HG02610 (cell line): ENCODE results near the gene PGGHG.

Experiments
- ATAC-seq: cut with Tn5 transposase; IDR thresholded peaks from one replicate; pipeline ENCODE4 v1.9.1; 2021; ENCODE audit warnings: mild to moderate bottlenecking, moderate library complexity; ENCODE audit not compliant: unreplicated experiment

Gene PGGHG

DNA sequence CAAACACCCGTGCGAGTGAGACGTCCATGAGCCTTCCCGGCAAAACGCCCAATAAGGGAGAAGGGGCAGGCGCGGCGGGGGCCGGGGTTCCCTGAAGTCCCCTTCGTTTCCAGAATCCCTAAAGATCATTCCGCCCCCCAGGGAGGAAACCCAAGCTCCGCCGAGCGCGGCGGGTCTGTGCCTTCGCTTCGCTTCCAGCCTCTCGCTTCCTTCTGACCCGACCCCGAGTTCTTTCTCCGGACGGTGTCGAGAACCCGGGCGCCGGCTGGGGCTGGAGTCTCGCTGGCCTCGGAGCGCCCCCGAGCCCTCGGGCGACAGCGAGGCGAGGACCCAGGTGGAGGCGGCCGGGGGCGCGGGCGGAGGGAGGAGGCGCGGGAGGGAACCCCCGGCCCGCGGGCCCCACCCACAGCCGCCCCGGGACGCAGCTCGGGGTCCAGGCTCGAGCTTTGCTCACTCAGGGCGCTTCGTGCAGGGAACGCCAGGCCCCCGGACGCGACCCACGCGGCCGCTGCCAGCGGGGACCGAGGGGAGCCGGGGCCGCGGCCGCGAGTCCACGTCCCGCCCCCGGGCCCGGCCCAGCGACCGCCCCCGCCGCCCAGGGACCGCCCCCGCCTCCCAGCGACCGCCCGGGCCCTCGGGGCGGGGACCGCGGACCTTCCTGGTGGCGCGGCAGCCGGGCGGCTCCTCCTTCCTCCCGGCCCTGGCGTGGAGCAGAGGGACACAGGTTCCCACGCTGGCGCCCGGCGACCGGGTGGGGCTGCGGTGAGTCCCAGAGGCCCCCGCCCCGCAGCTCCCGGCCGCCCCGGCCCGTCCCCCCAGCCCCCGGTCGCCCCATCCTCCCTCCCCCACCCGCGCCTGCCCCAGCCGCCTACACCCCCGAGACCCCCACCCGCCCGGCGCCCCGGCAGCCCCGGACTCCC lies at the start of gene PGGHG:
TSS of gene PGGHG (plus strand) at position 649 of the 920 bp plus-strand sequence. CDS start 691 bp downstream, outside the sequence.
- peak; percentile 36 for ATAC-seq

- ATAC-seq = no peak
These were observed 48.6 kb upstream of the PGGHG start for GRCh38 chr11:240315-240714.

DNA sequence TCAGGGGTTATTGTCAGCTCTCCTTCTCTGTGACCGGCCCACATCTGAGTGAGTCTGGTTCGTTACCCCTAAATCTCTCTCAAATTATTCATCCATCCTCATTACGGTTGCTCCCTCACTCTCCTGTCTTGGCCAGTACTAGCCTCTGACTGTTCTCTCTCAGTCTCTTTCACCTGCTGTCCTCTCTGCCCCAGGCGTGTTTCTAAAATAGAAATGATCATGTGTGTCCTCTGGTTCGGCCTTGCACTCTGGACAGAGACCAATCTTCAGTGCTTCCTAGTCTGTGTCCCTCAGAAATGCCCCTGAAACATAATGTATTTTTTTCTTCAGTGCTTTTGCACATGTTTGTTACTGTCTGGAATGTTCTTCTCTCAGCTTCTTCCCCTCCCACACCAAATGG lies 47.3 kb upstream of the PGGHG start:
- ATAC-seq = no peak

- no peak for ATAC-seq
These were observed 44.5 kb upstream of the PGGHG start for GRCh38 chr11:244376-244775.

GRCh38 chr11:249062-249461 lies 39.9 kb upstream of the PGGHG start:
- no peak for ATAC-seq

- no peak for ATAC-seq
These were observed 38.7 kb upstream of the PGGHG start for GRCh38 chr11:250274-250673.

- ATAC-seq = no peak
These were observed 38.1 kb upstream of the PGGHG start for GRCh38 chr11:250740-251299.

DNA sequence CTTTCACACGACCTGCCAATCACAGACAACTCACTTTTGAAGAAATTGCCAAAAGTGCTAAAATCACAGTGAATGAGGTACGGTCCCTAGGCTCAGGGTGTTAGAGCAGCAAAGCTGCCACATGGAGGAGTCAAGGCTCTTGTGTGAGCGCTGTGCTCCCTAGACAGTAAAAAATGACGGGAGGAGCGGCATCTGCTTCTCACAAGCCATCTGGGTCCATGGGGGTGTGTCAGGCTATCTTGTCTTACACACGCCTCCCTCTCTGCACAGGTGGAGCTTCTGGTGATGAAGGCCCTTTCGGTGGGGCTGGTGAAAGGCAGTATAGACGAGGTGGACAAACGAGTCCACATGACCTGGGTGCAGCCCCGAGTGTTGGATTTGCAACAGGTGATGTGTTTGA lies 37.4 kb upstream of the PGGHG start:
- no peak for ATAC-seq

- no peak for ATAC-seq
These were observed 36.3 kb upstream of the PGGHG start for GRCh38 chr11:252666-253065.

- no peak for ATAC-seq
These were observed 35.6 kb upstream of the PGGHG start for GRCh38 chr11:253160-253885.

DNA sequence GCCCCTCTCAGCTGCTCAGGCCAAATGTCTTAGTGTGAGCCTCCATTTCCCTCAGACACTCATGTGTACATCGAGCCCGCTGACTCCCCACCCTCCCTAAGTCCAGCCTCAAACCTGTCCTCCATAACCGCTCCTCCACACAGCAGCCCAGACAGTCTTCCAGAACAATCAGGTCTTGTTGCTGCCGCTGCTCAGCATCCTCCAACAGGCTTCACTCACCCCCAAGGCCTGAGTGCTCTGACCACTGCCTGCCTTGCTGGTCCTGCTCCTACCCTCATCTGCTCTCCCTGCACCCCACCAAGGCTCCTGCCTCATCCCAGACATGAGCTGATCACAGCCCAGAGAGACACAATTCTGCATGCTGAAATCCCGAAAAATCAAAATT lies 35.0 kb upstream of the PGGHG start:
- ATAC-seq = no peak

- ATAC-seq = no peak
These were observed 33.8 kb upstream of the PGGHG start for GRCh38 chr11:255176-255575.

- no peak for ATAC-seq
These were observed 33.1 kb upstream of the PGGHG start for GRCh38 chr11:255816-256215.

GRCh38 chr11:256952-257737 lies 31.8 kb upstream of the PGGHG start:
- ATAC-seq = no peak

- no peak for ATAC-seq
These were observed 31.0 kb upstream of the PGGHG start for GRCh38 chr11:257766-258493.

DNA sequence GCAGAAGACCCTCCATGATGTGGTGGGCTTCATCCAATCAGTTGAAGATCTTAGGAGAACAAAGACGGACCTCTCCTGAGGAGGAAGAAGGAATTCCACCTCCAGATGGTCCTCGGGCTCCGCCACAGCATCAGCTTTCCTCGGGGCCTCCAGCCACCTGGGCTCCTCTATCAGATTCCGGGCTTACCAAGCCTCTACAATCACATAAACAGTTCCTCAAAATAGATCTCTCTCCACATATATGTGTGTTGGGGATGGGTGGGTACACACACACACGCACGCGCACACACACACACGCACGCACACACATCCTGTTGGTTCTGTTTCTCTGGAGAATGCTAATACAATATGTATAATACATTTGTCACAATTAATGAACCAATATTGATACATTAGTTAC lies 29.5 kb upstream of the PGGHG start:
- no peak for ATAC-seq

DNA sequence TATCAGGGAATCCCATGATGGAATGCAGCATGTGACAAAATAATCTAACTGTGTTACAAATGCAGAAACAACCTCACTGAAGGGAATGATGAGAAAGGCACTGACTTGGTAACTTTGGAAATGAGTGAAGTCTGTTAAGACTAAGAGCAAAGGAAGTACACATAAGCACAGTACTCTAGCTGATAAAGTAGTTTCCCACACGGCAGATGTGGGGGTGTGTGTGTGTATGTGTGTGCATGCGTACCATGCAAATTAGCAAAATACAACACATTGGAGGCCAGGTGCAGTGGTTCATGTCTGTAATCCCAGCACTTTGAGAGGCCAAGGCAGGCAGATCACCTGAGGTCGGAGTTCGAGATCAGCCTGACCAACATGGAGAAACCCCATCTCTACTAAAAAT lies 27.3 kb upstream of the PGGHG start:
- no peak for ATAC-seq

GRCh38 chr11:266676-267439 lies 22.1 kb upstream of the PGGHG start:
- ATAC-seq = no peak

- ATAC-seq = no peak
These were observed 21.4 kb upstream of the PGGHG start for GRCh38 chr11:267491-267994.
